NCI-H1048 (cell line): ENCODE measurements around the gene CNPY1.

Source experiments
- DNase-seq: peaks from one replicate; lab custom pipeline; 2025; lab: John Stamatoyannopoulos, UW

The CNPY1 gene

DNA sequence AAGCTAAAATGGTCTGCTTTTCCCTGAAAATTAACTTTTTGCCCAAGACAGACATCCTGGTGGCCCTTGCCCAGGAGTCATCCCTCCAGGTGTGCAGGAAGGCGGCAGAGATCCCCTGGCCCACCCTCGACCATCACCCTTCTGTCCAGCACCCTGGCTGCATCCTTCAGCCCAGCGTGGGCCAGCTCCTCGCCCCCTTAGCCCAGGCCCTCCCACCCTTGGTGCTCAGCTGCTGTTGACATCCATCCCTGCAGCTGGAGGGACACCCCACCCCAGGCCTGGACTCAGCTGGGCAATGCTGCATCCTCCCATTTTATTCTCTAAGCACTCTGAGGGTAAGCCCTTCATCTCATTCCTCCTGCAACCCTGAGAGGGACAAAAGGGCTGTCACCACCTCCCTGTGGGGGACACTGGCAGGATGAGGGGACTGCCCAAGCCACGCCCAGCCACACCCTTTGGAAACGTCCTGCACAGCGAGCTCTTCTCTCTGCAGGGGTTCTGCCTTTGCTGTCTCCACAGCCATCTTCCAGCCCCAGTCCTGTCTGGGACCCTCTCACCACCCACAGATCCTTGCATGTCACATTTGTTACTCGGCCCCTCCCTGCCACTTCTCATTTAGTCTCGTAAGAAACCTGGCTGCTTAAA is 57.8 kb downstream of the CNPY1 start:
- DNase-seq = no peak

- no peak for DNase-seq
These were observed 58.6 kb downstream of the CNPY1 start for GRCh38 chr7:155487509-155488482.

DNA sequence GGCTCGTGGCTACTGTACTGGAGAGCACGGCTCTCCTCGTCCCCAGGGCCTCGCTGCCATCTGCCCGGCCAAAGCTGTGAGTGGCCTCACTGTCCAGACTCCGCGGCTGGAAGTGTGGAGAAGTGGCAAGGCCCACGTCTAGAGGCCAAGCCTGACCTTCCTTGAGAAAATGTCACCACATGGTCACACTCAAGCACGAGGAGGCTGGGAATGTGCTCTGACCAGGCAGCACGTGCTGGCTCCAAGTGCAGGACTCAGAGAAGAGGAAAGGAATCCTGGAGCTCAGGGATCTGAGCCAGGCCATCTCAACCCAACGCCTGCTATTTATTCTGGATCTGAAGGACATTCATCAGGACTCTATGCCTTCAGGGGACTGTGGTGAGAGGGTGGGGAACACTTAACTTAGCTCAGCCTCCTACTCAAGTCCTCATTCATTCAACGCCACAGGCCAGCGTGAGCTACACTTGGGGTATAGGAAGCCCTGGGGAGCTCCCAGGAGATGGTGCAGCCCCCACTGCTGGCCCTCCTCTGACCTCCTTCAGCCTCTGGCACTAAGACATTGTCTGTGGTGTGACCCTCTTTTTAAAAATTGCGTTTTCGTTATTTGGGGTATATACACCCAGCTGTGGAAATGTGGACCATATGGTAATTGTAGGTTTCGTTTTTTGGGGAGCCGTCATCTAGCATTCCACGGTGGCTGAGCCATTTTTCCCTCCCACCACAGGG is 59.4 kb downstream of the CNPY1 start:
- no peak for DNase-seq

GRCh38 chr7:155484483-155485399 is 61.6 kb downstream of the CNPY1 start:
- no peak for DNase-seq

DNA sequence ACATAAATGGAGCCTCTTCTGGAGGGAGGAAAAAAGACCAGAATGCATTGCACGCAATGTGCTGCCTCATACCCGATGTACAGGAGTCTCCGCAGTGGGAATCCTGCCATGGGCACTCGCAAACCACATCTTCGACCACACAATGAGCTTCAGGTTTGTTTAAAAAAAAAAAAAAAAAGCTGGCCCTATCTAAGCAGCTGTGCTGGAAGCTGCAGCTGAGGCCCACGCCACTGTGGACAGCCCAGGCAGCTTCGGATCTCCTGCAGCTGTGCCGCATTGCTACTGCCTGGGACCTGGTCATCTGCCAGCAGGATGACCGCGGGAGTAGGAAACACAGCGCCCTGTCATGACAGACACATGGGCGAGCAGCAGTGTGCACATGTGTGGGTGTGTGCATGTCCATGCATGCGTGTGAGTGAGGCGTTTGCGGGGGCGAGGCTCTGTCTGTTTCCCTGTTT is 62.5 kb downstream of the CNPY1 start:
- no peak for DNase-seq

- no peak for DNase-seq
These were observed 63.1 kb downstream of the CNPY1 start for GRCh38 chr7:155483245-155483644.

DNA sequence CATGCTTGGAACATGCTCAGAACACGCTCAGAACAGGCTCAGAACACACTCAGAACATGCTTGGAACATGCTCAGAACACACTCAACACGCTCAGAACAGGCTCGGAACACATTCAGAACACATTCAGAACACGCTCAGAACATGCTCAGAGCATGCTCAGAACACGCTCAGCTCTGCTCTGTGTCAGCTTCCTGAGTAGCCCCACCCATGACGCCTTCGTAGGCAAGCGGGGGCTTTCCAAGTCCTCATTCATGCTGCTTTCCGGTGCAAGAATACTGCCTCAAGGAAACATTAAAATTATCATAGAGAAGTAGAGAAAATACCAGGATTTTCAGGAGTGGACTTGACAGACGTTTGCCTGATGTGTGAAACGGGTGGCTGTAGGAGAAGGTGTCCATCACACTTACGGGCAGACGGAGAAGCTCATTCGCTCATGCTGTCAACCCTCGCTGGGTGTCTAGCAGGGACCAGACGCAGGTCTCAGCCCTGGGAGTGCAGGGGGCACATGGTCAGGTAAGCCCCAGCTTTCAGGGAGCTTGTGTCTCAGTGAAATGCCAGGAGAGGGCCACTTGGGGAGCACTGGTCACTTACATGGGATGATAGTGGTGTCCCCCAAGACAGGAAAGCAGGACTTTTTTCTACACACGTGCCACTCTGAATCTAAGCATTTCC is 63.7 kb downstream of the CNPY1 start:
- no peak for DNase-seq

DNA sequence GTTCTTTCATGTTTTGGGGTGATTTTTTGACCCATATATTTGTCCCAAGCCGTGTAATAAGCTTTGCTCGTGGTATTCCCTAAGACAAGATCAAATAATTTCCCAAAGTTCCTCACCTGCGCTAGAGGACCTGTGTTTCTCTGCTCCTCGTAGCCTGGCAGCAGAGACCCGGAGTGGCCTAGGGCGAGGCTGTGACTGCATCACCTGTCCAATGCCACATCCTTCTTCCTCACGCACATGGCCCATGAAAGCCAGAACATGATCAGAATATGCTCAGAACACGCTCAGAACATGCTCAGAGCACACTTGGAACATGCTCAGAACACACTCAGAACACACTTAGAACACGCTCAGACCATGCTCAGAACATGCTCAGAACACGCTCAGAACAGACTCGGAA is 64.6 kb downstream of the CNPY1 start:
- no peak for DNase-seq

DNA sequence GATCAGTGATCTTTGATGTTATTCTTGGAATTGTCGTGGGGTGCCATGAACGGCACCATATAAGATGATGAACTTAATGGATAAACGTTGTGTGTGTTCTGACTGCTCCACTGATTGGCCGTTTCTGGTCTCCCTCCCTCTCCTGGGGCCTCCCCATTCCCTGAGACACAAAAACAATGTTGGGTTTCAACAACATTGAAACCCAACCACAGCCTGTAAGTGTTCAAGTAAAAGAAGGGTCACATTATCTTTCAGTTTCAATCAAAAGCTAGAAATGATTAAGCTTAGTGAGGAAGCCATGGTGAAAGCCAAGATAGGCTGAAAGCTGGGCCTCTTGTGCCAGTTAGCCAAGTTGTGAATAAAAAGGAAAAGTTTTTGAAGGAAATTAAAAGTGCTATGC is 68.9 kb downstream of the CNPY1 start:
- DNase-seq = no peak

DNA sequence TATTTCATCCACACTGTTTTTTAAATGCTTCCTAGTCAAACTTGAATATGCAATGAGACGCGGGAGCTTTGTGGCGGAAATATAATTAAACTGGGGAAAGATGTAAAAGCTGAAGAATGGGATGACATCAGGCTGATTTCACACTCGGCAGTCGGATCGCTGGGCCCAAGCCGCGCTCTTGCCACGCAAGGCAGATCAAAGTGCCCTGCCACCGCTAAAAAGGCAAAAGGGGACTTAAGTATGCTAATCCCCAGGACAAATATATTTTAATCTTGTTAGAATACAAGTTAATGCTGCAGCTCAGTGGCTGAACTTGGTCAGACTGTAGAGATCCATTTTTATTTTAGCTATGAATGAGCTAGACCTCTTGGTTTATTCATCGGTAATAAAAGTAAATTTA is 74.6 kb downstream of the CNPY1 start:
- no peak for DNase-seq

DNA sequence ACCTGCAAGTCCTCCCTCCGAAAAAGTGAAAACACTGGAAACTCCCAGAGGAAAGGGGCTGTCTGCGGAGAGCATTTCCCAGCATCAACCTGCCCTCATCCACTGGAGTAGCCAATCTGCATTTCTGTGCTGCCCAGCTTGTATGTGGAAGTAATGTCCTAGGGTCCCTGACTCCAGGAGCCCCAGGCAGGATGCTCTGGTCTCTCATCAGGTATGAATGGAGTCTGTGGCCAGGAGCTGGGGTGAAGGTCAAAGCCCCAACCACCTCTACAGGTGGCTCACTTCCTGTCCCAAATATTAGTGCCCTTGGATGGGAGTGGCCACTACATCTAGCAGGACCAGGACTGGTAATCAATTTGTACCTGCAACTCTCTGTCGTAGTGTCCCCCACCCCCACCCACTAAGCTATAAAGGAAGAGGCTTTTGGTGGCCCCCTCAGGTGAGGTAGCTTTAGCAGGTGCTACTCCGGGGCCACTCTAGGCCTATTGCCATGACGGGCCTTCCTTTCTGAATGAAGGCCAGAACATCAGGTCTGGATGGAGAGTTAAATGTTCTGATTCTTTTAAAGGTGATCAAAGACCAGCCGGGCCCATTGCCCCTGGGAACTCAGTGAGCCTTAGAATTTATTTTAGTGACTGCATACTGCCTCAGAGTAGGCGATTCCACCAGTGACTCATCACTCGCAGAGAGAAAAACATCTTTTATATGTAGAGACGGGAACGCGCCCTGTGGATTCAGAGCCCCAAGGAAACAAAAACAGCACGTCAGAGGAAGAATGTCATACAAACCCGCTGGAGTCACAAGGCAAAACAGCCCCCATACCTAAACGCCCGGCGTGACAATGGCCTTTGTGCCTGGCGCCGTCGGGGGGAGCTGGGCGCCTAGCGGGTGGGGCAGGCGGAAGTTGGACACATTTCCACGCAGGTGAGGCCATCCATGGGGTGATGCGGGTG is 75.4 kb downstream of the CNPY1 start:
- no peak for DNase-seq

DNA sequence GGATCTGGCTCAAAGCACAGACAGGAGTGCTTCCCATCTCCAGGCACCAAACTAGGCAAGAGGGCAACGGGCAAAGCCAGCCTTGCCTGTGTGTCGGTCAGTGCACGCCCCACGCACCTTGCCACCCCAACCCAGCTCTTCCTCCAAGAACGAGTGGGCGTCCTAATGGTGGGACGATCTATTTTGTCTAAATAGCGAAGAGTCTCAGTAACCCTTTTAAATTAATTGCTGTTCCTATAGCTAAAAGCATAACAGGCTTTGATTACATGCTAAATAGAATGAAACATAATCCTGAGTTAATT is 76.2 kb downstream of the CNPY1 start:
- no peak for DNase-seq

- DNase-seq = no peak
These were observed 76.8 kb downstream of the CNPY1 start for GRCh38 chr7:155469311-155470185.

GRCh38 chr7:155468785-155469148 is 77.6 kb downstream of the CNPY1 start:
- DNase-seq = no peak

GRCh38 chr7:155467846-155468784 is 78.2 kb downstream of the CNPY1 start:
- no peak for DNase-seq

DNA sequence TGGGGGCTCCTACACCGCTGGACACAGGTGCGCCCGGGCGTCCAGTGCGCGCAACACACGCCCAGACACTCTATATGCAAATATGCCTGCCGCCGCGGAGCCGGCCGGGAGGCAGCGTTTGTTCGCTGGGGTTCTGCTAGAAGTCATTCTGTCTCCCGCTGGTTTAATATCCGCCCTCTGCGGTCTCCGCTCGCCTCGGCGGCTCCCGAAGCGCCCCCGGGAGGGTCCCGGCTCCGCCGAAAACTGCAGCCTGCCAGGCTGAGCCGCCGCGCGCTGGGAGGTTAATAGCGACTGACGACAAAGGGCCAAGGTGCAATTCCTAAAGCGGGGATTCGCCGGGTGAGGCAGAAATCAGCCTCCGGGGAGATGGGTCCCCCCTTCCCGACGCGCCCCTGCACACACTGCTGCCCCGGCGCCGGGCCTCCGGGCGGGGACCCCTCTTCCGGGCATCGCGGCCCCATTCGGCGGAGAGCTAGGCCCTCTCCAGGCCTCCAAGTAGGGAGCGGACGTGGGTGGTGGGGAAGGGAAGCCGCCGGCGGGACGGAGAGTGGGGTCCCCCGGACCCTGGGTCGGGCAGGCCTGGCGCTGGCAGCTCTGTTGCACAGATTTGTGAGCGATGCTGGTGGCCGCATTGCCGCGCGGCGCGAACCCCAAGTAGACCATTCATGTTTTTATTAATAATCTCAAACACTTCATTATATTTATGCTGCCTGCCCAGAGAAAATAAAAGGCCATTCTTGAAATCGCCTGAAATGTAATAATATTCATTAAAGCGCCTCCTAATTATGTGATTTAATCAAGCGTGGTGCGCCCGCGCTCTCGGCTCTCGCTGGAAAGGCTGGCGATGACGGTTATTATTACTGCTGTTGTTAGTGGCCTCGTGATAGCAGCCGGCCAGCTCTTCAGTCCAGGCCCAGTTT is 79.3 kb downstream of the CNPY1 start:
- DNase-seq = peak; percentile 26
